Measurements from ENCODE around the gene SH3RF1. TPM values are rescaled to one million over a fixed set of nuclear protein-coding genes. Genes with fewer than 3 reads are reported as not detected.

Gene SH3RF1
- total RNA-seq, 1 donor from 2014 or later = 17.1 TPM

DNA sequence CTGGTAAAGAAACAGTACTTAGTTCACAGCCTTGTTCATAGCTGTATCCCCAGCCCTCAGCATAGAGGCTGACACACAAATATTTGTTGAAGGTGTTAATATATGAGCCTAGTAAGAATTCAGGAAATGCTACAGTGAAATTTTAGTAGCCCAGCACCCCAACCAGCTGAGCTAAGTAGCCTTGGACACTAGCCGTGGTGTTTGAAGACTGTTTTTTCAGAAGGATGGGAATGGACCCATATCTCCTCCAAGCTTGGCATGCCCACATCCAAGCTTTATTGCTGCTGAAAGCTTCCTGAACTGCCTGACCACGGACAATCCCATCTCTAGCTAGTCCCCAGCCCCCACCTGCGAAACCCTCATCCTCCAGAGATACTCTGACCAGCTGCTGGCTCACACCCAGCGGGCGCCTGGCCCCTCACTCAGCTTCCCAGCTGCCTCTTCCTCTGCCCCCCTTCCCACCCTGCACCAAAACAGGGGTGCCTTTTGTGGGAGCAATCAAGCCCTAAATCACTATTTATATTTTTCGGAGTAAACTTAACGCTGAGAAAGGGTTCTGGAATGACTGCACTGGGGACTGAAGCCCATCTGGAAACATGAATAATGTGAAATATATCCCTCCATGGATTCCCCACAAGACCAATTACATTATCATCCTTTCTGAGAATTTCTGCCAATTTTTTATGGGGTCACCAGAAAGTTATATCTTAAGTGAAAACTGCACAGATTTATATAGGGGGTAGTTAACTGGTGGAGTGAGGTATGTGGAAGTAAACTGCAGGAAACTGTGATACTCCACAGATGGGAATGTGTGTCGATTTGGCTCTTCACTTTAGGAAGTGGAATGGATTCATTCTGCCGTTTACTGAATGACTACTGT, 219.6 kb downstream of the SH3RF1 start:
- Mint-ChIP-seq H3K4me3 (no peak overlapping the region), H3K27ac (peak overlapping the region; percentile 36)
- H3K27ac ChIP-seq = no peak overlapping the region

DNA sequence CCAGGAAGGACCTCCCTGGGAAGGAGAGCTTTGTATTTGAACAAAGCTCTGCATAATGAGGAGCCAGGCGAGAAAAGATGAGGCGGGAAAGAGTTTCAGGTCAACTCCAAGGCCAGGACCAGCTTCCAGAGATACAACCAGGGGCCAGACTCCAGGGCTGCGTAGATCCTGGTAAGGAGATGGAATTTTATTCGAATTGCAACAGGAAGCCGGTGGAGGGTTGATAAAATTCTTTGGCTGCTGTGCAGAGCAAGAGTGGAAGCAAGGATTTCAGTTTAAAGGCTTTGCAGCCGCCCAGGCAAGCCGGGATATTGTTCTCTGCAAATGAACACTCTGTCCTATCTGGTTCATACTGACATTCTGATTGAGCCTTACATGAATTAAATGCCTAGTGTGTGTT, 220.5 kb downstream of the SH3RF1 start:
- no peak for TF ChIP-seq EZH2 (IDR thresholded peaks at IDR 0.05)
- TF ChIP-seq, protein P1, sequence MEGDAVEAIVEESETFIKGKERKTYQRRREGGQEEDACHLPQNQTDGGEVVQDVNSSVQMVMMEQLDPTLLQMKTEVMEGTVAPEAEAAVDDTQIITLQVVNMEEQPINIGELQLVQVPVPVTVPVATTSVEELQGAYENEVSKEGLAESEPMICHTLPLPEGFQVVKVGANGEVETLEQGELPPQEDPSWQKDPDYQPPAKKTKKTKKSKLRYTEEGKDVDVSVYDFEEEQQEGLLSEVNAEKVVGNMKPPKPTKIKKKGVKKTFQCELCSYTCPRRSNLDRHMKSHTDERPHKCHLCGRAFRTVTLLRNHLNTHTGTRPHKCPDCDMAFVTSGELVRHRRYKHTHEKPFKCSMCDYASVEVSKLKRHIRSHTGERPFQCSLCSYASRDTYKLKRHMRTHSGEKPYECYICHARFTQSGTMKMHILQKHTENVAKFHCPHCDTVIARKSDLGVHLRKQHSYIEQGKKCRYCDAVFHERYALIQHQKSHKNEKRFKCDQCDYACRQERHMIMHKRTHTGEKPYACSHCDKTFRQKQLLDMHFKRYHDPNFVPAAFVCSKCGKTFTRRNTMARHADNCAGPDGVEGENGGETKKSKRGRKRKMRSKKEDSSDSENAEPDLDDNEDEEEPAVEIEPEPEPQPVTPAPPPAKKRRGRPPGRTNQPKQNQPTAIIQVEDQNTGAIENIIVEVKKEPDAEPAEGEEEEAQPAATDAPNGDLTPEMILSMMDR (IDR thresholded peaks at IDR 0.05) = no peak
- TF ChIP-seq EZH2phosphoT487 (IDR thresholded peaks at IDR 0.05) = no peak
- H4K20me1 ChIP-seq (ENCODE audit: low read depth) = no peaks in the 10 kb centered on the region
- H3K36me3 Mint-ChIP-seq = no peaks in the 10 kb centered on the region
- H3K9ac ChIP-seq = no peak overlapping the region
- peaks cover 3% of the 10 kb centered on the region for H3K9me3 Mint-ChIP-seq
- no peaks in the 10 kb centered on the region for H3K36me3 ChIP-seq
- H3K4me1 Mint-ChIP-seq = peaks cover 43% of the 10 kb centered on the region
- no peak overlapping the region for H2AFZ ChIP-seq (replicated peaks)
- H3K4me1 ChIP-seq = peaks cover 39% of the 10 kb centered on the region
- no peaks in the 10 kb centered on the region for H3K27me3 ChIP-seq
- no peak overlapping the region for H3K27ac ChIP-seq
- no peaks in the 10 kb centered on the region for H3K9me3 ChIP-seq (ENCODE audit: low read depth)
- H3K4me2 ChIP-seq = no peak overlapping the region
- H3K27ac Mint-ChIP-seq = peak overlapping the region; percentile 98
- no peak overlapping the region for H3K4me3 ChIP-seq
- peaks cover 17% of the 10 kb centered on the region for H3K27me3 Mint-ChIP-seq (ENCODE audit: insufficient read depth, low read depth)
- H3F3A ChIP-seq (ENCODE audit: low read depth) = peaks cover 10% of the 10 kb centered on the region
- H3K4me3 Mint-ChIP-seq = peak overlapping the region; percentile 25
- no peaks in the 10 kb centered on the region for H3K79me2 ChIP-seq (ENCODE audit: low read depth)
- no peak for DNase-seq (ENCODE audit: low spot score)

More for the DNA sequence above, 219.6 kb downstream of the SH3RF1 start:
- no peaks in the 10 kb centered on the region for H3K9me3 ChIP-seq (ENCODE audit: low read depth)
- H3K4me1 ChIP-seq = peaks cover 33% of the 10 kb centered on the region
- no peaks in the 10 kb centered on the region for H3K36me3 ChIP-seq
- H3K27me3 Mint-ChIP-seq (ENCODE audit: insufficient read depth, low read depth) = peaks cover 14% of the 10 kb centered on the region
- H2AFZ ChIP-seq (replicated peaks) = no peak overlapping the region
- DNase-seq (ENCODE audit: low spot score) = no peak
- peaks cover 38% of the 10 kb centered on the region for H3K4me1 Mint-ChIP-seq
- TF ChIP-seq, protein P1 (IDR thresholded peaks at IDR 0.05) = no peak
- TF ChIP-seq EZH2 (IDR thresholded peaks at IDR 0.05) (no peak), EZH2phosphoT487 (IDR thresholded peaks at IDR 0.05) (no peak)
- H3K27me3 ChIP-seq = no peaks in the 10 kb centered on the region
- H4K20me1 ChIP-seq (ENCODE audit: low read depth) = no peaks in the 10 kb centered on the region
- H3F3A ChIP-seq (ENCODE audit: low read depth) = peaks cover 4% of the 10 kb centered on the region
- H3K79me2 ChIP-seq (ENCODE audit: low read depth) = no peaks in the 10 kb centered on the region
- no peaks in the 10 kb centered on the region for H3K36me3 Mint-ChIP-seq
- H3K9me3 Mint-ChIP-seq = peaks cover 3% of the 10 kb centered on the region
- H3K4me2 ChIP-seq = no peak overlapping the region
- no peak overlapping the region for H3K9ac ChIP-seq
- no peak overlapping the region for H3K4me3 ChIP-seq

DNA sequence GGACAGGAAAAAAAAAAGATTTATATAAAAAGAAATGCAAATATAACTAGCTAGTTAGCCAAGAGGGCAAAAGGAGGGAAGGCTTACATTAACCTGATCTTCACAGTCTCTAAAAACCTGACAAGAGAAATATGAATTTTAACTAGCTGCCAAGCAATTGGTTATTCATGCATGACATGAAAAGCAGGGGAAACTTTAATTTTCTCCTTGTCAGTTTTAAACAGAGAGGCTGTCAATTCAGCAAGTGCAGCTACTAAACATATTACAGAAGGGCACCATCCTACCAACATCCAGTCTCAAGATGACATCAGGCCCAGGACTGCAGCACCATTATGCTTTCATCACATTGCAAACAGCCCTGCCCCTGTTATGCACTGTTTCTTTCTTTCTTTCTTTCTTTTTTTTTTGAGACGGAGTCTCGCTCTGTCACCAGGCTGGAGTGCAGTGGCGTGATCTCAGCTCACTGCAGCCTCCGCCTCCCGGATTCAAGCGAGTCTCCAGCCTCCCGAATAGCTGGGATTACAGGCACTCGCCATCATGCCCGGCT, 221.8 kb downstream of the SH3RF1 start:
- H3K4me1 ChIP-seq = peaks cover 39% of the 10 kb centered on the region
- no peak overlapping the region for H3K27ac ChIP-seq
- H2AFZ ChIP-seq (replicated peaks) = no peak overlapping the region
- H3K27ac Mint-ChIP-seq = peak overlapping the region; percentile 46
- H3F3A ChIP-seq (ENCODE audit: low read depth) = peaks cover 10% of the 10 kb centered on the region
- H3K27me3 Mint-ChIP-seq (ENCODE audit: insufficient read depth, low read depth) = peaks cover 13% of the 10 kb centered on the region
- H3K79me2 ChIP-seq (ENCODE audit: low read depth) = no peaks in the 10 kb centered on the region
- no peak overlapping the region for H3K4me3 Mint-ChIP-seq
- no peak for DNase-seq (ENCODE audit: low spot score)
- H3K36me3 ChIP-seq = no peaks in the 10 kb centered on the region
- no peaks in the 10 kb centered on the region for H3K27me3 ChIP-seq
- H3K4me1 Mint-ChIP-seq = peaks cover 43% of the 10 kb centered on the region
- no peaks in the 10 kb centered on the region for H4K20me1 ChIP-seq (ENCODE audit: low read depth)
- H3K4me2 ChIP-seq = no peak overlapping the region
- no peak overlapping the region for H3K9ac ChIP-seq
- H3K9me3 Mint-ChIP-seq = peaks cover 3% of the 10 kb centered on the region
- no peaks in the 10 kb centered on the region for H3K9me3 ChIP-seq (ENCODE audit: low read depth)
- H3K4me3 ChIP-seq = no peak overlapping the region
- TF ChIP-seq EZH2phosphoT487 (IDR thresholded peaks at IDR 0.05) = no peak
- H3K36me3 Mint-ChIP-seq = no peaks in the 10 kb centered on the region

DNA sequence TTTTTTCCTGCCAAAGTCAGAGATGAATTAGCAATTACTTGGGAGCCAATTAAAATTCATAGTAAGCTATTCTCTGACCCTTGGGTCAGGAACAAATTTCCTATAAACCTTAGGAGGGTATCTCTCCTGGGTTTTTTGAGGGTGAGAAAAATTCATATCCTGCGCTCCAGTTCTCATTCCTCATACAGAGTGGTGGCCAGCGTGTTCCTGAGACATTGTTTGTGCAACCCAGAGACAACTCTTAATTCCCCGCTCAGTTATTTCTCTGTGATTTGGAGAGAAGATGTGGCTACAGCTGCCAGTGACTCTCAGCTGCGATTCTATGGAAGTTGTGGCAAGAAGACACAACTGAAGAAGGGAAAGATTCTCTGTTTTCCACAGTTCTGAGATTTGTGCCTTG, 222.8 kb downstream of the SH3RF1 start:
- no peak overlapping the region for H3K4me3 ChIP-seq
- H3K27ac ChIP-seq = no peak overlapping the region

More for the DNA sequence above, 222.8 kb downstream of the SH3RF1 start:
- no peak for DNase-seq (ENCODE audit: low spot score)
- H3K9me3 Mint-ChIP-seq = peaks cover under 1% of the 10 kb centered on the region
- H3K27me3 Mint-ChIP-seq (ENCODE audit: insufficient read depth, low read depth) = peaks cover 11% of the 10 kb centered on the region
- no peaks in the 10 kb centered on the region for H3K36me3 ChIP-seq
- H3K36me3 Mint-ChIP-seq = no peaks in the 10 kb centered on the region
- H3K27me3 ChIP-seq = no peaks in the 10 kb centered on the region
- peaks cover 43% of the 10 kb centered on the region for H3K4me1 ChIP-seq
- no peak for TF ChIP-seq EZH2phosphoT487 (IDR thresholded peaks at IDR 0.05)
- TF ChIP-seq, protein P1 (IDR thresholded peaks at IDR 0.05) = no peak
- TF ChIP-seq EZH2 (IDR thresholded peaks at IDR 0.05) = no peak
- H3K27ac Mint-ChIP-seq = peak overlapping the region; percentile 70
- peaks cover 42% of the 10 kb centered on the region for H3K4me1 Mint-ChIP-seq
- no peak overlapping the region for H3K4me3 Mint-ChIP-seq
- no peaks in the 10 kb centered on the region for H3K79me2 ChIP-seq (ENCODE audit: low read depth)
- H3F3A ChIP-seq (ENCODE audit: low read depth) = peaks cover 11% of the 10 kb centered on the region
- H2AFZ ChIP-seq (replicated peaks) = no peak overlapping the region
- H3K9ac ChIP-seq = no peak overlapping the region
- no peak overlapping the region for H3K4me2 ChIP-seq
- H3K9me3 ChIP-seq (ENCODE audit: low read depth) = no peaks in the 10 kb centered on the region
- H4K20me1 ChIP-seq (ENCODE audit: low read depth) = no peaks in the 10 kb centered on the region

Data from neural progenitor cell (in vitro differentiated cells).